Measurements from ENCODE around the gene FNDC3A.
"Not testable (repeated sequence)": the region's sequence is repeated elsewhere in the genome, so short reads cannot be mapped to it uniquely, and the experiment has no call there.

The FNDC3A gene

DNA sequence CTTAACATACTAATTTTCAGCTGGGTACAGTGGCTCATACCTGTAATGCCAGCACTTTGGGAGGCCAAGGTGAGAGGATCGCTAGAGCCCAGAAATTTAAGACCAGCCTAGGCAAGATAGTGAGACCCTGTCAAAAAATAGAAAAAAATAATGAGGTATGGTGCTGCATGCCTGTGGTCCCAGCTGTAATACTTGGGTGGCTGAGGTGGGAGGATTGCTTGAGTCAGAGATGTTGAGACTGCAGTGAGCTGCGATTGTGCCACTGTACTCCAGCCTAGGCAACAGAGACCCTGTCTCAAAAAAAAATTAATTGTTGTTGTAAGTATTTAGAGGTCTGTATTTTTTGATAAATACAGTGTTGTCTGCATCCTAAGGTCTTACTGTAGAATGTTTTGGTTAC, 66.8 kb downstream of the FNDC3A start:
- no peak for DNase-seq (ENCODE audit: low spot score)

DNA sequence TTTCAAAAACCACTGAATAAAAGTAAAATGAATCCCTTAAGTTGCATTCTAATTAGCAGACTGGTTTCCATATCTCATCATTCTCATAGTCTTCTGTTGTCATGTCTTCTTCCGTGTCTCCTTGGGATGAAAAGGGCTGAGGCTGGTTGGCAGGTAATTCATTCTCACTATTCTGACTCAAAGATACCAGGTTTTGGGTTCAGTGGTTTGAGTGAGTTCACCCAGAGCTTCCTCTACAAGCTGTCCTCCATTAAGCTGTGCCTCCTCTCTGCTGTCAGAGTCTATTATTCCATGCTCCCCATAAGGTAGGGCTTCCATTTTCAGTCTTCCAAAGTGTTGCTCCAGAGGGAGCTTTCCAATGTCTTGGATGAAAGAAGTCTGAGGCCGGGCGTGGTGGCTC, 68.3 kb downstream of the FNDC3A start:
- DNase-seq (ENCODE audit: low spot score): no peak

GRCh38 chr13:49044836-49045235, 69.1 kb downstream of the FNDC3A start:
- no peak for DNase-seq (ENCODE audit: low spot score)

GRCh38 chr13:49046002-49046401, 70.3 kb downstream of the FNDC3A start:
- no peak for DNase-seq (ENCODE audit: low spot score)

DNA sequence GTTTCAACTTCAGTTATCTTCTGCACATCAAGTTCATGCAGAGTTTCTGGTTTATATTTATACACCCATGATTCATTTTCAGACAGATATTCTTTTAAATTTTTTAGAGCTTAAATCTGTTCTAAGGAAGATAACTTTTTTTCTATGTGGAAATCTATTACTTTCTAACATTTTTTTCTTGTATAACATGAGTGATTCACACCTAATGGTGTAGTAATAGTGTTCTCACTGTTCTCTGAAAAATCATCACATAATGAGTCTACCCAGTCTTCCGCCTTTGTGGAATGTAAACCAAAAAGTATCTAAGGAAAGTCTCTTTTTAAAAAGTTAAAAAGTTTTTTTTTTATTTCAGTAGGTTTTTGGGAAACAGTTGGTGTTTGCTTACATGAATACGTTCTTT, 70.8 kb downstream of the FNDC3A start:
- DNase-seq (ENCODE audit: low spot score): no peak

- DNase-seq (ENCODE audit: low spot score): no peak
Measured at GRCh38 chr13:49052813-49053212, 77.1 kb downstream of the FNDC3A start.

DNA sequence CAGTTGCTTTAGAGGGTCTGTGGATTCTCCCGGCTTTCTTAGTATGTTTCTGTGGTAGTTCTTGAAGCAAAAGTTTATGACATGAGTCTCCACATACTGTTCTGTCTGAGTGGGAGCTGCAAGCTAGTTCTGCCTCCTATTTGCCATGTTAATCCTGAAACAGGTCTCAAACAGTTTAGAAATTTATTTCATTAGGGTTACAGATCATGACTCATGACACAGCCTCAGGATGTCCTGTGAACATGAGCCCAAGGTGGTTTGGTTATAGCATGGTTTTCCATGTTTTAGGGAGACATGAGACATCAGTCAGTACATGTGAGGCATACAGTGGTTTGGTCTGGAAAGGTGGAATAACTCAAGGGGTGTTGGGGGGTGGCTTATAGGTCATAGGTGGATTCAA, 77.5 kb downstream of the FNDC3A start:
- no peak for DNase-seq (ENCODE audit: low spot score)

DNA sequence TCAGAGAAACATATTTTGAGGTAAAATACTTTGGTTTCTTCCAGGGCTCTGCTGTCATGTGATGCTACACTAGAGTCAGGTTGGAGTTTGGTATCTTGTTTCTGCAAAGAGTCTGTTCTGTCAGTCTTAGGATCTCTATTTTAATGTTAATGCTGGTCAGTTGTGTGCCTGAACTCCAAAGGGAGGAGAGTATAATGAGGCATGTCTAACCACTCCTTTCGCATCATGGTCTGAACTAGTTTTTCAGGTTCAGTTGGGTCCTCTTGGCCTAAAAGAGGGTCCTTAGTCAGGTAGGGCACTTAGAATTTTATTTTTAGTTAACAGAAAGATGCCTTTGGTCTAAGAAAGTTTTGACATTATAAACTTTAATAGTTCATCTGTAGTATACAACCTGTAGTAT, 78.2 kb downstream of the FNDC3A start:
- DNase-seq (ENCODE audit: low spot score): no peak

GRCh38 chr13:49055021-49055420, 79.3 kb downstream of the FNDC3A start:
- no peak for DNase-seq (ENCODE audit: low spot score)

DNA sequence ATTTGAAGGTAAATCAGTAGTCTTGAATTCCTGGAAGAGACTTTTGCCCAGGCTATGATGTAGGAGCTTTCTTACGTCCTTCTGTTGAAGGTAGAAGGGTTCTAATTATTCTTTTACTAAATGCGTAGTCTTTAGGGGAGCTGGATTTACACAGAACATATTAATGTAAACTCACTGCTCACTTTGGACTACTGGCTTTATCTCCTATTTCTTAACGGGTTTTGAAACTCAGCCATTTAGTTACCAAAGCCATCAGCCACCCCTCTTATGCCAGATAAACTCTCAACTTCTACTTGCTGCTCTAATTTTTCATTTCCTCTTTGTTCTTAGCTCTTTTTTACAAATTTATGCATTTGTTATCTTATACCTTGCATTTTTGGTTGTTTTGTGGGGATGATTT, 81.5 kb downstream of the FNDC3A start:
- DNase-seq (ENCODE audit: low spot score): no peak

GRCh38 chr13:49058761-49059160, 83.0 kb downstream of the FNDC3A start:
- DNase-seq (ENCODE audit: low spot score): no peak

- no peak for DNase-seq (ENCODE audit: low spot score)
Measured at GRCh38 chr13:49060678-49061387, 85.1 kb downstream of the FNDC3A start.

DNA sequence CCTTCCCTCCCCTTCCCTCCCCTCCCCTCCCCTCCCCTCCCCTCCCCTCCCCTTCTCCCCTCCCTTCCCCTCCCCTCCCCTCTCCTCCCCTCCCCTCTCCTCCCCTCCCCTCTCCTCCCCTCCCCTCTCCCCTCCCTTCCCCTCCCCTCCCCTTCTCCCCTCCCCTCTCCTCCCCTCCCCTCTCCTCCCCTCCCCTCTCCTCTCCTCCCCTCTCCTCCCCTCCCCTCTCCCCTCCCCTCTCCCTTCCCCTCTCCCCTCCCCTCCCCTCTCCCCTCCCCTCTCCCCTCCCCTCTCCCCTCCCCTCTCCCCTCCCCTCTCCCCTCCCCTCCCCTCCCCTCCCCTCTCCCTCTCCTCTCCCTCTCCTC, 85.7 kb downstream of the FNDC3A start:
- DNase-seq (ENCODE audit: low spot score): not testable (repeated sequence)

GRCh38 chr13:49062297-49062896, 86.7 kb downstream of the FNDC3A start:
- DNase-seq (ENCODE audit: low spot score): peak; percentile 20

GRCh38 chr13:49063011-49063410, 87.3 kb downstream of the FNDC3A start:
- no peak for DNase-seq (ENCODE audit: low spot score)

- DNase-seq (ENCODE audit: low spot score): peak; percentile 16
Measured at GRCh38 chr13:49063497-49063896, 87.8 kb downstream of the FNDC3A start.

DNA sequence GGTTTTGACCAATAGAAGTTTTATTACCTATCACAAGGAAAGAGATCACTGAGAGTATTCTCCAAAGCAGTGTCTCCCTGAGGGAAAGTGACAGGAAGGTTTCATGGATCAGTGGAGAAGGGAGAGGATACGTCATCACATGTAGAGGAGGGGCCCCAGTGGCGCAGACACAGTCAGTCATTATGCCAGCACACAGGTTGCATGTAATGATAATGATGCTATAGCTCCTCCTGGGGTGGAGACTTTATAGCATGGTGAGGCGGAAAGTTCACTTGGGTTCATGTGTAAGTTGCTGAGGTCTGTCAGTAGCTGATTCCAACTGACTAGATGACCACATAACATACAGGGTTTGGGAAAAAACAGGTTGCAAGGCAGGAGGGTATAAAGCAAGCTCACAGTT, 88.8 kb downstream of the FNDC3A start:
- DNase-seq (ENCODE audit: low spot score): peak; percentile 49

DNA sequence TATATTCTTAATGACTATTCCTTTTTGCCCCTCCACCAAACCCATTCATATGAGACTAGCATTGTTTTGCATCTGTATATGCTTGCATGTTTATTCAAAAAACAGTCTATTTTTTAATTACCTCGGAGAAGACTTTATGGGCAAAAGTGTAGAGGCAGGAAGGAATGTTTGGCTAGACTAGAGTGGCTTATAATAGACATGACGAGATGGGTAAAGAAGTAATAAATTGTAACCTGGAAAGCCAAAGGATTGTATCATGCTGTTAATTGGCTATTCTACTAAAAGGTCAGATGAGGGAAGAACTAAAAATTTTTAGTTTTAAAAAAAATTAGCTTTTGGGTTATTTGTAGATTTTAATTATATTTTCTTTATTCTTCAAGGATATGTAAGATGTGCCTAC, 91.1 kb downstream of the FNDC3A start:
- DNase-seq (ENCODE audit: low spot score): no peak

GRCh38 chr13:49068498-49068897, 92.8 kb downstream of the FNDC3A start:
- DNase-seq (ENCODE audit: low spot score): not testable (repeated sequence)

DNA sequence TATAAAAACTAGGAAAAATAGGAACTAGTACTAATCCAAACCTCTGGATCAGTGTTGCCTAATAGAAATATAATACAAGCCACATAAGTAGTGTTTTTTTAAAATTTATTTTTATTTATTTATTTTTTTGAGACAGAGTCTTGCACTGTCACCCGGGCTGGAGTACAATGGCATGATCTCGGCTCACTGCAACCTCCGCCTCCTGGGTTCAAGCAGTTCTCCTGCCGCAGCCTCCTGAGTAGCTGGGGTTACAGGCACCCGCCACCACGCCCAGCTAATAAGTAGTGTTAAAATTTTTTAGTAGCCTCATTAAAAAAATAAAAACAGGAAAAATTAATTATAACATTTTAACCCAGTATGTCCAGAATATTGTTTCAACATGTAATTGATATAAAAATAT, 94.3 kb downstream of the FNDC3A start:
- DNase-seq (ENCODE audit: low spot score): not testable (repeated sequence)

DNA sequence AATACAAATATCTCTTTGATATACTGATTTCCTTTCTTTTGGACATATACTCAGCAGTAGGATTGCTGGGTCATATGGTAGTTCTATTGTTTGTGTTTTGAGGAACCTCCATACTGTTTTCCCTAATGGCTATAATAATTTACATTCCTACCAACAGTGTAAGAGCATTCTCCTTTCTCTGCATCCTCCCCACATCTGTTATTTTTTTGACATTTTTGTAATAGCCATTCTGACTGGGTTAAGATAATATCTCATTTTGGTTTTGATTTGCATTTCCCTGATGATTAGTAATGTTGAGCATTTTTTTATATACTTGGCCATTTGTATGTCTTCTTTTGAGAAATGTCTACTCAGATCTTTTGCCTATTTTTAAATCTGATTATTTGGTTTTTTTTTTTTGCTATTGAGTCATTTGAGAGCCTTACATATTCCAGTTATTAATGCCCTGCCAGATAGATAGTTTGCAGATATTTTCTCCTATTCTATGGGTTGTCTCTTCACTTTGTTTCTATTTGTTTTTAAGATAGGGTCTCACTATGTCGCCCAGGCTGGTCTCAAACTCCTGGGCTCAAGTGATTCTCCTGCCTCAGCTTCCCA, 95.7 kb downstream of the FNDC3A start:
- DNase-seq (ENCODE audit: low spot score): no peak

- no peak for DNase-seq (ENCODE audit: low spot score)
Measured at GRCh38 chr13:49082653-49083536, 107.2 kb downstream of the FNDC3A start.

DNA sequence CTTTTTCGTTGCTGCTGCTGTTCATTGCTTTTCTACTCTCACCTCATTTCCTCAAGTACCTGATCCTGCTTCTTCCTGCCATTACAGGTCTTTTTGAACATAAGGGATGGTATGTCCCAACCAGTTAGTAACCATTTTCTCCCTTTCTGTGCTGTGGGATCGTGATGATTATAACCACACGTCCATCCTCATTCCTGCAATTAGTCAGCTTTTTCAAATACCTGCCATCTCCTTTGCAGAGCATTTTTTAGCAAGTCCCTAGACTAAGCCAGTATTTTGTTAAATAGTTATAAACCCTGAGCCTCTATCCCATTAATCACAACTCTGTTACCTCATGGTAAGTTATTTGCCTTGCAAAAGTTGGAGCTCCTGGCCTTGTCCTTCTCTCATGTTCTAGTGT, 109.2 kb downstream of the FNDC3A start:
- DNase-seq (ENCODE audit: low spot score): no peak
